Endothelial cell of umbilical vein (primary cell): ENCODE data around the gene NUDT8. TPM values are rescaled to one million over a fixed set of nuclear protein-coding genes. Genes with fewer than 3 reads are reported as not detected.

ENCODE experiments used
- BruUV-seq: library from RNA; stranded (reverse); fragments of 400-500 nt; replicated peaks from 2 replicates; lab custom pipeline; 2021; lab: Mats Ljungman, UMichigan
- CTCF ChIA-PET: fragments of 300-600, 350-600 bp; sonication (Branson Sonifier 250); formaldehyde crosslinking; loops from one replicate; lab custom pipeline; 2021; ENCODE audit warnings: antibody characterized with exemption, inconsistent platforms; lab: Charles Lee
- POLR2A ChIA-PET: fragments of 300-600, 350-600 bp; sonication (Branson Sonifier 250); formaldehyde crosslinking; loops from one replicate; lab custom pipeline; 2021; ENCODE audit warnings: antibody characterized with exemption, inconsistent platforms; lab: Charles Lee
- DNase-seq: peaks from one replicate; pipeline ENCODE4 v3.0.0-alpha.2; 2011; ENCODE audit warnings: low read depth, low spot score
- FAIRE-seq: peaks from 2 replicates; lab custom pipeline; 2011; peaks lifted over from hg19 to GRCh38; lab: Jason Lieb, UNC
- H2AFZ ChIP-seq: 2 replicates; pipeline ENCODE4 v1.6.0; 2012; ENCODE audit warnings: low read depth, low read length, control low read depth, inconsistent platforms
- H3K27ac ChIP-seq: 2 replicates; pipeline ENCODE4 v1.5.1; 2011; ENCODE audit warnings: low read depth, mild to moderate bottlenecking, control low read depth, low read length, moderate library complexity; ENCODE audit not compliant: insufficient read depth
- H3K27me3 ChIP-seq, 2 experiments: 2 replicates each; pipeline versions ENCODE4 v1.6.0 to v1.6.1; 2011; ENCODE audit warnings: low read length in 2 of 2, mixed read lengths in 1 of 2; ENCODE audit not compliant: control insufficient read depth in 2 of 2, insufficient read depth in 2 of 2
- H3K36me3 ChIP-seq, 2 experiments: 2 replicates in 1 of 2; 3 replicates in 1 of 2; pipeline ENCODE4 v1.5.1; 2011; ENCODE audit warnings: low read length in 2 of 2, mild to moderate bottlenecking in 1 of 2, moderate library complexity in 1 of 2; ENCODE audit not compliant: control insufficient read depth in 2 of 2, insufficient read depth in 2 of 2; ENCODE audit errors: extremely low read depth in 1 of 2
- H3K4me1 ChIP-seq: 3 replicates; pipeline ENCODE4 v1.5.1; 2011; ENCODE audit warnings: mild to moderate bottlenecking, low read length; ENCODE audit not compliant: control insufficient read depth, insufficient read depth; ENCODE audit errors: extremely low read depth
- H3K4me2 ChIP-seq: 2 replicates; pipeline ENCODE4 v1.6.1; 2011; ENCODE audit warnings: low read length, control low read depth, mixed read lengths; ENCODE audit not compliant: insufficient read depth
- H3K4me3 ChIP-seq, 3 experiments: fragments of 200-600 bp in 1 of 3; sonication (generic), shearing (Covaris generic) in 1 of 3; replicated peaks in 1 of 3; 2 replicates each; pipeline ENCODE4 v1.5.1; 2011 to 2016; ENCODE audit warnings: control low read depth in 3 of 3, low read length in 3 of 3, mild to moderate bottlenecking in 2 of 3, inconsistent platforms in 1 of 3, low read depth in 1 of 3, moderate library complexity in 1 of 3; ENCODE audit not compliant: insufficient read depth in 1 of 3
- H3K79me2 ChIP-seq: 2 replicates; pipeline ENCODE4 v1.6.0; 2012; ENCODE audit warnings: low read length, inconsistent platforms; ENCODE audit not compliant: control insufficient read depth, insufficient read depth
- H3K9ac ChIP-seq: replicated peaks from 2 replicates; pipeline ENCODE3; 2011; ENCODE audit warnings: low read length, control low read depth; ENCODE audit not compliant: insufficient read depth; ENCODE audit errors: extremely low read depth
- H3K9me1 ChIP-seq: replicated peaks from 3 replicates; pipeline ENCODE4 v1.6.0; 2011; ENCODE audit warnings: mild to moderate bottlenecking, low read length; ENCODE audit not compliant: control insufficient read depth, insufficient read depth; ENCODE audit errors: extremely low read depth
- H3K9me3 ChIP-seq: replicated peaks from 2 replicates; pipeline ENCODE4 v1.5.1; 2012; ENCODE audit warnings: low read length, inconsistent platforms; ENCODE audit not compliant: control insufficient read depth, insufficient read depth
- H4K20me1 ChIP-seq: replicated peaks from 2 replicates; pipeline ENCODE3; 2011; ENCODE audit warnings: mild to moderate bottlenecking, low read length; ENCODE audit not compliant: control insufficient read depth, insufficient read depth; ENCODE audit errors: extremely low read depth
- CTCF ChIP-seq, 2 donors: IDR thresholded peaks; 1 replicate in 1 of 2; 2 replicates in 1 of 2; pipeline ENCODE4 v1.5.1; 2011; ENCODE audit warnings: low read length in 2 of 2, mild to moderate bottlenecking in 2 of 2, moderate library complexity in 2 of 2, control low read depth in 1 of 2, inconsistent platforms in 1 of 2, low read depth in 1 of 2; ENCODE audit not compliant: insufficient read depth in 1 of 2; ENCODE audit errors: extremely low read depth in 1 of 2
- EZH2 ChIP-seq: IDR thresholded peaks from 2 replicates; pipeline ENCODE4 v1.6.1; 2012; ENCODE audit warnings: borderline replicate concordance, low read depth, mild to moderate bottlenecking, moderate library complexity, low read length, inconsistent platforms; ENCODE audit not compliant: severe bottlenecking
- FOS ChIP-seq: IDR thresholded peaks from 2 replicates; pipeline ENCODE4 v1.6.1; 2011; ENCODE audit warnings: mild to moderate bottlenecking, low read length, moderate library complexity, borderline replicate concordance; ENCODE audit not compliant: insufficient read depth
- GATA2 ChIP-seq: IDR thresholded peaks from 2 replicates; pipeline ENCODE4 v1.7.0; 2011; ENCODE audit warnings: low read depth, mild to moderate bottlenecking, moderate library complexity, mixed read lengths, low read length; ENCODE audit not compliant: insufficient read length, insufficient read depth
- JUN ChIP-seq: IDR thresholded peaks from 2 replicates; pipeline ENCODE4 v1.6.1; 2011; ENCODE audit warnings: borderline replicate concordance, low read depth; ENCODE audit not compliant: insufficient read length, insufficient read depth
- MAX ChIP-seq: IDR thresholded peaks from 2 replicates; pipeline ENCODE4 v1.6.1; 2011; ENCODE audit not compliant: insufficient read depth, insufficient read length
- MYC ChIP-seq: IDR thresholded peaks from one replicate; pipeline ENCODE4 v1.6.1; 2011; ENCODE audit warnings: mild to moderate bottlenecking, low read depth, low read length
- POLR2A ChIP-seq: IDR thresholded peaks from 2 replicates; pipeline ENCODE4 v1.6.1; 2012; ENCODE audit warnings: low read depth, mild to moderate bottlenecking, control low read depth, low read length
- POLR2AphosphoS5 ChIP-seq: IDR thresholded peaks from 2 replicates; pipeline ENCODE4 v1.6.1; 2012; ENCODE audit warnings: low read depth, mild to moderate bottlenecking, control low read depth, low read length, moderate library complexity; ENCODE audit not compliant: insufficient read depth
- dilution Hi-C: fragments of 300-500 bp; cut with MboI; formaldehyde crosslinking; loops from one replicate; pipeline ENCODE4 v1.15.0; 2019; ENCODE audit warnings: low sequenced_read_pairs; ENCODE audit not compliant: extremely low pct_ligation_motif_present
- intact Hi-C: fragments of 100-400 bp; cut with micrococcal nuclease; formaldehyde crosslinking; loops from one replicate; pipeline ENCODE4 v1.10.0; 2022
- polyA plus RNA-seq, 4 experiments: library from polyadenylated mRNA; depleted of rRNA in 3 of 4; stranded (reverse) in 3 of 4; unstranded in 1 of 4; fragments of >200 nt; gene quantifications; 2 replicates each; pipeline versions ENCODE4 v1.2.1 to v1.2.3, GENCODE V29; 2011 to 2012; ENCODE audit warnings: missing spikeins in 1 of 4
- total RNA-seq: library from RNA; stranded (reverse); gene quantifications from 2 replicates; pipeline ENCODE4 v1.2.3, GENCODE V29; 2021

The NUDT8 gene
- total and polyA plus RNA-seq, 2 donors (not counting 3 experiments of a cell fraction or from before 2014, with no cell fraction given), result 14.1 to 20.4 TPM

- H3K36me3 ChIP-seq, result no peaks in the 10 kb centered on the region
- H3K4me1 ChIP-seq, result no peaks in the 10 kb centered on the region
- H4K20me1 ChIP-seq, result no peaks in the 10 kb centered on the region
- no peak for TF ChIP-seq MYC
- TF ChIP-seq POLR2AphosphoS5, result no peak
- no peak for TF ChIP-seq FOS
- no peak for TF ChIP-seq JUN
- no peak for TF ChIP-seq CTCF (IDR thresholded peaks at IDR 0.05; ENCODE audit: extremely low read depth in 1 of 2, insufficient read depth in 1 of 2, low read depth in 1 of 2, low read length in 2 of 2)
- no peak for TF ChIP-seq MAX
- no peak for TF ChIP-seq GATA2
- TF ChIP-seq POLR2A, result no peak
- TF ChIP-seq EZH2, result no peak
- dilution Hi-C loops, result no loop called here
- ChIA-PET POLR2A (no interaction called here), CTCF (interaction anchor here (0.8 to 2.1 kb wide), 2 partner anchors 15 to 36 kb away, joined by 3 to 9 read pairs; no protein-coding TSS in a partner anchor)
- no peak within 1 kb of the TSS for H3K9ac ChIP-seq
- H3K79me2 ChIP-seq, result no peaks in the 10 kb centered on the region
- no peaks in the 10 kb centered on the region for H3K9me3 ChIP-seq
- intact Hi-C loops, result no loop called here
- no peak within 1 kb of the TSS for H2AFZ ChIP-seq
- DNase-seq (no peak), FAIRE-seq (no peak)
- peaks cover 0 to 3% of the 10 kb centered on the region in 2 experiments for H3K27me3 ChIP-seq
- no peak within 1 kb of the TSS for H3K27ac ChIP-seq
- no peak within 1 kb of the TSS for H3K4me3 ChIP-seq
- H3K9me1 ChIP-seq, result no peaks in the 10 kb centered on the region
- no TSS peak for BruUV-seq
- H3K4me2 ChIP-seq, result no peak within 1 kb of the TSS
Observed at GRCh38 chr11:67674442-67674871, 44.7 kb upstream of the NUDT8 start, which contains the start of gene ALDH3B2. TSS of gene ALDH3B2 (minus strand) at chr11:67674623. CDS start at chr11:67666935, 7,688 bp downstream.
